HG02981 (cell line): ENCODE results near the gene SH3RF3.

Experiments used
- ATAC-seq: cut with Tn5 transposase; IDR thresholded peaks from one replicate; pipeline ENCODE4 v1.9.1; 2021; ENCODE audit warnings: mild to moderate bottlenecking, moderate library complexity; ENCODE audit not compliant: unreplicated experiment

The SH3RF3 gene

DNA sequence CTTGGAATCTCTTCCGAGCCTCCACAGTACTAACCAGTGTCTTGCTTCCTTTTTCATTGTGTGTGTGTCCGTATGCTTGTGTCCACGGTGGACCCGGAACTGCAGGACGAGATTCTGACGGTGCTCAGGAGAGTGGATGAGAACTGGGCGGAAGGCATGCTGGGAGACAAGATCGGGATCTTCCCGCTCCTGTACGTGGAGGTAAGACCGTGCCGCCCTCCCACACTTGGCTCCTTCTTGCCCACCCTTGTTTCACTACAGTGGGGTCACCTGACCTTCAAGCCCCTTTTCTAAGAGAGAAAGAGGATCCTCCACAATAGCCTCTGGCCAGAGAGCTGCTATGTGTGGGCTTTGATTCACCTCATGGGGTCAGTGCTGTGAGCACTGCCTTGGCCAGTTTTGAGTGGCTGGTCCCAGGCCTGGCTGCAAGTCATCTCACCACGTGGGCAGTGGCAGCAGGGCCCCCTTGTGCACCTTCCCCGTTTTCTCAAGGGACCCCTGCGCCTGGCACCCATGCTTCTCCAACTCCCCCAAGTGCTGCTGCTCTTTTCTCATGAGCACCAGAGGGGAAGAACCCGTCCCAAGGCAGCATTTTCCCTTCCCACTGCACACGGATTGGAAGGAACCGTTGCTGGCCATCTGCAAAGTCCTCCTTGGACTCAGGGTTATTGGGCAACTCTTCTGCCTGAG is 242.6 kb downstream of the SH3RF3 start:
- ATAC-seq, result no peak

DNA sequence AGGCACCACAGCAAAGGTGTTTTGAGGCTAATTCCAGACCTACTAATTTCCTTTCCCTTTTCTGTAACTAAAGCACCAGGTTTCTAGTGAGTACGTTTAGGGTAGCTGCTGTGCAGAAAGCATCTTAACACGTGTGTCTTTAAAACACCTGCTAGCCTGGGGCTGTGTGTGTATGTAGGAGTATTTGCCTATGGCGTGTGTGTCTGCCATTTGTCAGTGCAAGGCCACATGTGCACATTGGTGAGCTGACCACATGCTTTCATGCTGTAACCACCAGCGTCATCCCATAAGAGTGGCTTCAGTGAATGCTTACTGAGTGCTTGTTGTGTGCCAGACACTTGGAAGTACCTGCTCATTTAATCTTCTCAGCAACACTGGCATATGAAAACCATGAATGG is 243.2 kb downstream of the SH3RF3 start:
- no peak for ATAC-seq

GRCh38 chr2:109372614-109373013 is 243.6 kb downstream of the SH3RF3 start:
- ATAC-seq, result no peak

- no peak for ATAC-seq
Observed at GRCh38 chr2:109373791-109374547, 245.0 kb downstream of the SH3RF3 start.

- no peak for ATAC-seq
Observed at GRCh38 chr2:109374548-109375130, 245.6 kb downstream of the SH3RF3 start.

GRCh38 chr2:109375131-109375561 is 246.1 kb downstream of the SH3RF3 start:
- no peak for ATAC-seq

GRCh38 chr2:109375656-109376055 is 246.7 kb downstream of the SH3RF3 start:
- ATAC-seq, result no peak

- ATAC-seq, result no peak
Observed at GRCh38 chr2:109376115-109376514, 247.1 kb downstream of the SH3RF3 start.

DNA sequence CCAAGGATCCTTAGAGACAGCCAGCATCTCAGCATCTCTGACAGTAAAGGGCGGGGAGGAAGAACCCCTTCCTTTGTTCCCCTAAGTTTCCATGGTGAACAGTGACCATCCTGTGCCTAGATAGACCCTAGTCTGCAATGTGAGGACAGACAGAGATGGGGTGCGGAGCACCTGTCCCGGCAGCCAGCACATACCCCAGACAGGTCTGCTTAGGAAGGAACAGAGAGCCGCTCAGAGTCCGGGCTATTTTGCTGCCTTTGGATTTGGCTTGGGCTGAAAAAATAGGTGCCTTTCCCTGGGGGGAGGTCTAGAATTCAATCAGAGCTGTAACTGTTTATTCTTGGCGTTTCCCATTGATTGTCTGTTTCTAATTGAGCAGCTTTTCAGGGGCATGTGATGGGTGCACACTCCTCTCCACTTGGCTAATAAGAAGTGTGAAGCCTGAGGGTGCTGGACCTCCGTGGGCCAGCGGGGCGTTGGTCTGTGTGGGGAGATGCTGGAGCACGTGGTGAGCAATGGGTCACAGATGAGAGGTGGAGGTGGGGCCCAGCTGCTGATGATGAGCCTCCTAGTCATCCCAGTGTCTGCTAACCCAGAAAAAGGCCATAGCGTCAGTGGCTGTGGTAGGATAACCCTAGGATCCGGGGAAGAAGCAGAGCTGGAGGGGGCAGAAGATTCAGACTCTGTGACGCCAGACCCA is 247.9 kb downstream of the SH3RF3 start:
- ATAC-seq, result no peak

DNA sequence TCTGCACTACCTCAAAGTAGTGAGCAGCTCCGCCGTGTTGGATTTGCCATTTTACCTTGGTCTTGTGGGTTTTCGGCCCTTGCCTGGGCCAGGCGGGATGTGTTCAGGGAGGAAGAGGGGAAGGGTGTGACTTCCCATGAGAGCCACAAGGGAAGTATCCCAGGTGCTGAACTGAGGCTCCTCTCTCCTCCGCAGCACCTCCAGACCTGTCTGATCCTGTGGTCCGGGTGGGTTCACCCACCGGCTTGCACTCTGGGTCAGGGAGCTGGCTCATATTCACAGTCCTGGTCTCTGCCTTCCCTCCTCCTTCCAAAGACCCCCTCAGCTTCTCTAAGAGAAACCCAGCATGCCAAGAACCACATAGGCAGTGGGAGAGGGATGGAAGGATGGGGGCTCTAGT is 249.0 kb downstream of the SH3RF3 start:
- no peak for ATAC-seq

DNA sequence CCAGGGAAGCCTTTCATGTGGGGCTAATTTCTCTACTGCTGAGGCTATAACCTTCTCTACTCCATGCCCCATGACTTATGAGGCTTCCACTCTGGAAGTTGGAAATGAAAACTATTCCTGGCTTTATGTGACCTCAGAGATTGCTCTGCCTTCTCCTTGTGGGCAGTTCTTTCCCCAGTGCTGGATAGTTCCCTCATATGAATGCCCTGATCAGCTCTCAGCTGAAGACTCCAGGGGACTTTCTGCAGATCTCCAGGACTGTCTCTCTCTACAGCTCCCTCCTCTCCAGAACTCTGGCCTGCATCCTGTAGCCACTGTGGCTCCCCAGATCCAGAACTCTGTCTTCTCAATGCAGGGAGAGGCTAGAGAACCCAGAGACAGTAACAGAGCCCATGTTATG is 249.7 kb downstream of the SH3RF3 start:
- ATAC-seq, result no peak

DNA sequence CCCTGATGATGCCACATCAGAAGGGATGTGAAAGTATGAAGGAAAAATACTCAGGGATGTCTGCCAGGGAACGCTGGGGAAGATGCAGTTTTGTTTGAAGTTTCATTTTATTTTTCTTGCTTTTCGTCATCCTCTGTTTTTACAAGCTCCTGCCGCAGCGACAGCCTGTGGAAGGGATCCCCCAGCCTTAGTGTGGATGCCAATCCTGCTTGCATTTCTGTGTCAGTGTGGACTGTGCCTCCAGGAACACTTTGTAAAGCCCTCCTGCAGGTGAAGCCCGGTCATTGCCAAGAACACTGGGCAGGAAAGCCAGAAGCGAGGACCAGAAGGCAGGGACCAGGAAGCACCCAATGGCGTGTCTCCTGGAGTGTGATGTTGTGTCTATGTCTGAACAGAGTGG is 250.5 kb downstream of the SH3RF3 start:
- no peak for ATAC-seq

DNA sequence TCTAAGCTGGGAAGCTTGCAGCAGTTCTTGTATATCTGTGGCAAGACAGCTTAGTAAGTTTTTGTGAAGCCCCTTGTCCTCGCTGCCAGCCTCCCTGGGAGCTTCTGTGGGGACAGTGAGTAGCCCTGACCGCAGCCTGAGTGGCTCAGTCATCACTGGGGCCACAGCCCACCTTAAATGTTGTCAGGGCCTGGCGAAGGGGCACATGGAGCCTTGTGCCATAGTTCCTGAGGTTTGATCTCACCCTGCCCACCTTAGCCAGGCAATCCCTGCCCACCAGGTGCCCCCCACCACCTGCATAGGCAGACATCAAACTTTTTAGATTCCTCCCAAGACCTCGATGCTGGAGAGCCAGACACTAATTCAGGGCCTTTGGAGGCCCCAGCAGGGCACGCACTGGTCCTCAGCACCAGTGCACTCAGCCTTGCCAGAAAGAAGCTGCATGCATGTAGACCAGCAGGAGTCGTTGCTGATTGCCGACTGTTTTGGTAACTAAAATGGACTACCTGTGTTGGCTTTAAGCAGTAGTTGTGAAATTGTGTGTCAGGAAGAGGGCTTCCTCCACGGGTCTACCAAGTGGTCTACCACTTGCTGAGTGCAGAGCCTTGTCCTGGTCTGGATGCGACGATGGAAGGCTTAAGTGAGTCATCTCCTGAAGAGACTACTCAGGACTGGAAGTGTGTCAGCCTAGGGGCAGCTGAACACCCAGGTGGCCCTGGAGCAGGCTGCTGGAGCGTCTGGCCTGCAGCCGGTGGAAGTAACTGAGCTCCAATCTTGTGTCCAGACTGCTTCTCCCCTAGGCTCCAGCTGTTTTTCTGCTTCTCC is 251.7 kb downstream of the SH3RF3 start:
- no peak for ATAC-seq

GRCh38 chr2:109381327-109381820 is 252.4 kb downstream of the SH3RF3 start:
- ATAC-seq, result no peak

GRCh38 chr2:109382226-109382895 is 253.4 kb downstream of the SH3RF3 start:
- ATAC-seq, result no peak

- no peak for ATAC-seq
Observed at GRCh38 chr2:109382951-109383350, 253.9 kb downstream of the SH3RF3 start.

DNA sequence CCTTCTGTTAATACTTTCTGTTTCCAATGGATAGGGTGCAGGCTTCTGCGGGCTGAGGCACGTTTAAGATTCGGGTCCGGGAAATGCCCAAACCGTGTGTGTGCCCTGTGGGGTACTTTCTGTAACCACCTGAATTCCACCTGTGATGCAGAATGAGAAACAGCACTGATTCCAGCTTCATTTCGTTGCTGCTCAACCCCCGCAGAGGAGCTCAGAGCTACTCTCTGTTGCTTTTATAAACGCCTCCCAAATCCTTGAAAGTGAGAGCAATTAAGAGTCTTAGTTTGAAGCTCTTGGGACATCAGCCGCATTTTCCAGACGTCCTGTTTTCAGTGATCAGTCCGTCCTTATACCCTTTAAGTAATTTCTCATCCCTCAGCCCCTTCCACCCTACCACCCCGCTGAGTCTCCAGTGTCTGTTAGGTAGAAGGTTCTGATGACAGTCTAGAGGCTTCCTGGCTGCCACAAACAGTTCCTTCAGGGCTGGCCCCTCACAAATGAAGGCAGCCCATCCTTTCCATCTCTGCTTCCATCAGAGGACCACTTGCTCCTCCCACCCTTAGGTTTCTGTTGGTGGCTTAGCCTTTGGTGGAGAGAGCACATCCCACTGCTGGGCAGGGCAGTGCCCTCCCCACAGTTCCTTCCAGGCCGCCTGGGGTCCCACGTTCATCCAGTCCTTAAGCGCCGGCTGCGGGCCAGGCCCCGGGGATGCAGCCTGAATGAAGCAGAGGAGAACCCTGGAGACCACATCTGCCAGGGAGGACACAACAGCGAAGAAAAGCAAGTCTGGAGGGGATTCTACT is 254.7 kb downstream of the SH3RF3 start:
- no peak for ATAC-seq

GRCh38 chr2:109384308-109385271 is 255.6 kb downstream of the SH3RF3 start:
- ATAC-seq, result no peak
